ENCODE data around the gene PATJ. TPM values are rescaled to one million over a fixed set of nuclear protein-coding genes. Genes with fewer than 3 reads are reported as not detected.

The PATJ gene
- total RNA-seq, 1 experiment from 2014 or later: 48.8 TPM

GRCh38 chr1:61740751-61741700, 1.3 kb upstream of the PATJ start:
- BruUV-seq (replicated peaks): no TSS peak
- Histone ChIP-seq H3K79me2 (ENCODE audit: insufficient read depth, low read length) (peaks cover 25% of the 10 kb centered on the region), H3K4me1 (ENCODE audit: control insufficient read depth in 1 of 2, insufficient read depth in 2 of 2, low read length in 2 of 2) (peaks cover 14 to 27% of the 10 kb centered on the region in 2 experiments; a peak in 3 of 4 replicates), H2AFZ (ENCODE audit: low read depth, low read length, poor library complexity, severe bottlenecking) (no peak overlapping the region), H3K4me2 (ENCODE audit: low read length) (peak overlapping the region; percentile 79), H3K9me2 (ENCODE audit: insufficient read depth) (no peaks in the 10 kb centered on the region), H3K9ac (ENCODE audit: low read length) (peak overlapping the region; percentile 83), H3K36me3 (ENCODE audit: control insufficient read depth in 1 of 2, insufficient read depth in 2 of 2, low read length in 2 of 2) (no peaks in the 10 kb centered on the region), H4K20me1 (ENCODE audit: insufficient read depth) (no peaks in the 10 kb centered on the region), H3K9me3 (ENCODE audit: control insufficient read depth in 1 of 2, insufficient read depth in 1 of 2, low read depth in 1 of 2, low read length in 2 of 2) (no peaks in the 10 kb centered on the region), H3K4me3 (replicated peaks in 1 of 2; ENCODE audit: low read depth in 1 of 2, low read length in 2 of 2) (peak overlapping the region; percentile 82 to 92), H3K27ac (ENCODE audit: low read depth, low read length) (peak overlapping the region; percentile 91), H3K27me3 (ENCODE audit: insufficient read depth, low read length) (no peaks in the 10 kb centered on the region)
- POLR2A ChIA-PET: no interaction called here
- TF ChIP-seq ELF1 (IDR thresholded peaks at IDR 0.05; ENCODE audit: borderline replicate concordance, low read depth): no peak
- TF ChIP-seq TCF7L2 (IDR thresholded peaks at IDR 0.05; ENCODE audit: borderline replicate concordance, extremely low read depth, insufficient read depth, insufficient read length): no peak
- no peak for TF ChIP-seq CEBPB (IDR thresholded peaks at IDR 0.05; ENCODE audit: low read depth)
- no peak for TF ChIP-seq MAX (IDR thresholded peaks at IDR 0.05)
- no peak for TF ChIP-seq ZFX (IDR thresholded peaks at IDR 0.05)
- TF ChIP-seq SRF (IDR thresholded peaks at IDR 0.05; ENCODE audit: low read depth): no peak
- no peak for TF ChIP-seq YY1 (IDR thresholded peaks at IDR 0.05; ENCODE audit: extremely low read depth, insufficient replicate concordance, low read depth, low read length)
- no peak for TF ChIP-seq CTCF (IDR thresholded peaks at IDR 0.05 in 2 of 3, conservative IDR thresholded peaks at IDR 0.05 in 1 of 3; ENCODE audit: borderline replicate concordance in 1 of 3, insufficient read depth in 1 of 3, low read depth in 2 of 3, low read length in 2 of 3)
- no peak for TF ChIP-seq REST (IDR thresholded peaks at IDR 0.05; ENCODE audit: low read depth)
- no peak for TF ChIP-seq EZH2phosphoT487 (IDR thresholded peaks at IDR 0.05; ENCODE audit: borderline replicate concordance)
- no peak for TF ChIP-seq JUND (IDR thresholded peaks at IDR 0.05)
- no peak for TF ChIP-seq SP1 (IDR thresholded peaks at IDR 0.05; ENCODE audit: low read depth)
- TF ChIP-seq RAD21 (IDR thresholded peaks at IDR 0.05; ENCODE audit: low read depth): no peak
- TF ChIP-seq POLR2A (IDR thresholded peaks at IDR 0.05; ENCODE audit: borderline replicate concordance, extremely low read depth, insufficient read depth, insufficient read length): no peak
- no peak for TF ChIP-seq ATF3 (IDR thresholded peaks at IDR 0.05)
- RAD21 ChIA-PET (ENCODE audit: low non-redundant PET in 1 of 2, low total read pairs in 2 of 2, uncharacterized antibody in 2 of 2, unreplicated experiment in 2 of 2): no interaction called here
- ATAC-seq (no peak), DNase-seq (ENCODE audit: low read depth, low spot score) (no peak)
- CTCF ChIA-PET: no interaction called here
- intact Hi-C loops (cut with micrococcal nuclease): no loop called here
